Neural cell (in vitro differentiated cells): Measurements from ENCODE around the gene LSAMP. TPM values are rescaled to one million over a fixed set of nuclear protein-coding genes. Genes with fewer than 3 reads are reported as not detected.

Experiments
- H2AFZ ChIP-seq: fragments of 200-600, 300-800 bp; sonication (generic), shearing (Covaris generic); 2 replicates; pipeline ENCODE4 v1.6.0; 2014; ENCODE audit warnings: low read depth, mild to moderate bottlenecking, antibody characterized with exemption, low read length, moderate library complexity
- H3F3A ChIP-seq: fragments of 200-600 bp; shearing (Covaris generic); 2 replicates; pipeline ENCODE4 v1.6.1; 2016; ENCODE audit warnings: mild to moderate bottlenecking, moderate library complexity, mixed read lengths, antibody characterized with exemption, low read length; ENCODE audit not compliant: insufficient read depth, poor library complexity, severe bottlenecking
- H3K27ac ChIP-seq: fragments of 200-600, 300-800 bp; sonication (generic), shearing (Covaris generic); 2 replicates; pipeline ENCODE4 v1.5.1; 2014; ENCODE audit warnings: mild to moderate bottlenecking, low read length, moderate library complexity
- H3K27me3 ChIP-seq: fragments of 300-800, 200-600 bp; sonication (generic), shearing (Covaris generic); 2 replicates; pipeline ENCODE4 v1.6.0; 2014; ENCODE audit warnings: mild to moderate bottlenecking, low read depth, low read length, moderate library complexity; ENCODE audit not compliant: insufficient read depth
- H3K36me3 ChIP-seq: fragments of 300-800, 200-600 bp; sonication (generic), shearing (Covaris generic); 2 replicates; pipeline ENCODE4 v1.5.1; 2014; ENCODE audit warnings: mild to moderate bottlenecking, antibody characterized with exemption, low read length, moderate library complexity; ENCODE audit not compliant: insufficient read depth
- H3K4me2 ChIP-seq: fragments of 300-800, 200-600 bp; sonication (generic), shearing (Covaris generic); 2 replicates; pipeline ENCODE4 v1.6.0; 2014; ENCODE audit warnings: mild to moderate bottlenecking, low read length
- H3K4me3 ChIP-seq: fragments of 300-800, 200-600 bp; sonication (generic), shearing (Covaris generic); 2 replicates; pipeline ENCODE4 v1.5.1; 2014; ENCODE audit warnings: mild to moderate bottlenecking, low read length, moderate library complexity
- H3K79me2 ChIP-seq: fragments of 200-600 bp; shearing (Covaris generic); replicated peaks from 2 replicates; pipeline ENCODE4 v1.6.0; 2014; ENCODE audit warnings: mild to moderate bottlenecking, low read length, moderate library complexity; ENCODE audit not compliant: insufficient read depth
- H3K9ac ChIP-seq: fragments of 300-800, 200-600 bp; sonication (generic), shearing (Covaris generic); 2 replicates; pipeline ENCODE4 v1.6.1; 2016; ENCODE audit warnings: mild to moderate bottlenecking, low read length, mixed read lengths
- H3K9me2 ChIP-seq: fragments of 200-600 bp; shearing (Covaris generic); 2 replicates; pipeline ENCODE4 v1.6.1; 2016; ENCODE audit warnings: mild to moderate bottlenecking, low read length, mixed read lengths; ENCODE audit not compliant: insufficient read depth
- H3K9me3 ChIP-seq: fragments of 200-600, 300-800 bp; sonication (generic), shearing (Covaris generic); 2 replicates; pipeline ENCODE4 v1.6.1; 2016; ENCODE audit warnings: mild to moderate bottlenecking, mixed run types, low read length, moderate library complexity, mixed read lengths
- H4K20me1 ChIP-seq: fragments of 200-600 bp; shearing (Covaris generic); 2 replicates; pipeline ENCODE4 v1.6.1; 2016; ENCODE audit warnings: mild to moderate bottlenecking, mixed run types; ENCODE audit not compliant: insufficient read depth
- EP300 ChIP-seq: fragments of 450-650 bp; conservative IDR thresholded peaks from 2 replicates; pipeline ENCODE4 v1.6.1; 2014; ENCODE audit warnings: antibody characterized with exemption, mild to moderate bottlenecking, moderate library complexity; ENCODE audit not compliant: poor library complexity, severe bottlenecking
- EZH2 ChIP-seq: fragments of 200-600, 300-800 bp; shearing (Covaris generic), sonication (generic); IDR thresholded peaks from 2 replicates; pipeline ENCODE4 v1.6.1; 2014; ENCODE audit warnings: antibody characterized with exemption, low read length, borderline replicate concordance, mild to moderate bottlenecking; ENCODE audit not compliant: insufficient read depth, poor library complexity, severe bottlenecking
- MXI1 ChIP-seq: fragments of 450-650 bp; conservative IDR thresholded peaks from 2 replicates; pipeline ENCODE4 v1.6.1; 2014; ENCODE audit warnings: antibody characterized with exemption, mild to moderate bottlenecking; ENCODE audit not compliant: poor library complexity, severe bottlenecking
- POLR2AphosphoS5 ChIP-seq: IDR thresholded peaks from 2 replicates; pipeline ENCODE4 v1.6.1; 2012
- RAD21 ChIP-seq: fragments of 450-650 bp; conservative IDR thresholded peaks from 2 replicates; pipeline ENCODE4 v1.6.1; 2014; ENCODE audit warnings: antibody characterized with exemption, mild to moderate bottlenecking, moderate library complexity
- SMC3 ChIP-seq: fragments of 450-650 bp; conservative IDR thresholded peaks from 2 replicates; pipeline ENCODE4 v1.6.1; 2014; ENCODE audit warnings: antibody characterized with exemption, mild to moderate bottlenecking, moderate library complexity; ENCODE audit not compliant: poor library complexity
- TAF1 ChIP-seq: IDR thresholded peaks from 2 replicates; pipeline ENCODE4 v1.6.1; 2012; ENCODE audit warnings: low read depth
- polyA plus RNA-seq: library from polyadenylated mRNA; depleted of rRNA; stranded (reverse); fragments of >200 nt; gene quantifications from 2 replicates; pipeline ENCODE4 v1.2.3, GENCODE V29; 2014
- TF ChIP-seq, protein P1 (sequence below): fragments of 450-650 bp; IDR thresholded peaks from 2 replicates; pipeline ENCODE4 v1.5.1; 2014; ENCODE audit warnings: antibody characterized with exemption, mild to moderate bottlenecking, moderate library complexity; ENCODE audit not compliant: poor library complexity, severe bottlenecking
- TF ChIP-seq, protein P2 (sequence below): IDR thresholded peaks from 2 replicates; pipeline ENCODE4 v1.6.1; 2012; ENCODE audit warnings: borderline replicate concordance

Gene LSAMP
- polyA plus RNA-seq, 1 donor from 2014 or later: 93.6 TPM

DNA sequence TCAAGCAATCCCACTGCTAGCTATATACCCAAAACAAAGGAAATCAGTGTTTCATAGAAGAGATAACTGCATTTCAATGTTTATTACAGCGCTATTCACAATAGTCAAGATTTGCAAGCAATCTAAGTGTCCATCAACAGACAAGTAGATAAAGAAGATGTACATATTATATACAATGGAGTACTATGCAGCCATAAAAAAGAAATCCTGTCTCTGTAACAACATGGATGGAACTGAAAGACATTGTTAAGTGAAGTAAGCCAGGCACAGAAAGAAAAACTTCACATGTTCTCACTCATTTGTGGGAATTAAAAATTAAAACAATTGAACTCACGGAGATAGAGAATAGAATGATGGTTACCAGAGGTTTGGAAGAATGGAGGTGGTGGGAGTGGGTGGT, 89.2 kb downstream of the LSAMP start:
- no peak overlapping the region for H3K27ac ChIP-seq
- no peak overlapping the region for H3K4me3 ChIP-seq
- H3K27me3 ChIP-seq: no peaks in the 10 kb centered on the region
- H3K9ac ChIP-seq: no peak overlapping the region
- TF ChIP-seq EZH2: no peak
- TF ChIP-seq MXI1: no peak
- TF ChIP-seq, protein P1, sequence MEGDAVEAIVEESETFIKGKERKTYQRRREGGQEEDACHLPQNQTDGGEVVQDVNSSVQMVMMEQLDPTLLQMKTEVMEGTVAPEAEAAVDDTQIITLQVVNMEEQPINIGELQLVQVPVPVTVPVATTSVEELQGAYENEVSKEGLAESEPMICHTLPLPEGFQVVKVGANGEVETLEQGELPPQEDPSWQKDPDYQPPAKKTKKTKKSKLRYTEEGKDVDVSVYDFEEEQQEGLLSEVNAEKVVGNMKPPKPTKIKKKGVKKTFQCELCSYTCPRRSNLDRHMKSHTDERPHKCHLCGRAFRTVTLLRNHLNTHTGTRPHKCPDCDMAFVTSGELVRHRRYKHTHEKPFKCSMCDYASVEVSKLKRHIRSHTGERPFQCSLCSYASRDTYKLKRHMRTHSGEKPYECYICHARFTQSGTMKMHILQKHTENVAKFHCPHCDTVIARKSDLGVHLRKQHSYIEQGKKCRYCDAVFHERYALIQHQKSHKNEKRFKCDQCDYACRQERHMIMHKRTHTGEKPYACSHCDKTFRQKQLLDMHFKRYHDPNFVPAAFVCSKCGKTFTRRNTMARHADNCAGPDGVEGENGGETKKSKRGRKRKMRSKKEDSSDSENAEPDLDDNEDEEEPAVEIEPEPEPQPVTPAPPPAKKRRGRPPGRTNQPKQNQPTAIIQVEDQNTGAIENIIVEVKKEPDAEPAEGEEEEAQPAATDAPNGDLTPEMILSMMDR: no peak
- TF ChIP-seq, protein P2, sequence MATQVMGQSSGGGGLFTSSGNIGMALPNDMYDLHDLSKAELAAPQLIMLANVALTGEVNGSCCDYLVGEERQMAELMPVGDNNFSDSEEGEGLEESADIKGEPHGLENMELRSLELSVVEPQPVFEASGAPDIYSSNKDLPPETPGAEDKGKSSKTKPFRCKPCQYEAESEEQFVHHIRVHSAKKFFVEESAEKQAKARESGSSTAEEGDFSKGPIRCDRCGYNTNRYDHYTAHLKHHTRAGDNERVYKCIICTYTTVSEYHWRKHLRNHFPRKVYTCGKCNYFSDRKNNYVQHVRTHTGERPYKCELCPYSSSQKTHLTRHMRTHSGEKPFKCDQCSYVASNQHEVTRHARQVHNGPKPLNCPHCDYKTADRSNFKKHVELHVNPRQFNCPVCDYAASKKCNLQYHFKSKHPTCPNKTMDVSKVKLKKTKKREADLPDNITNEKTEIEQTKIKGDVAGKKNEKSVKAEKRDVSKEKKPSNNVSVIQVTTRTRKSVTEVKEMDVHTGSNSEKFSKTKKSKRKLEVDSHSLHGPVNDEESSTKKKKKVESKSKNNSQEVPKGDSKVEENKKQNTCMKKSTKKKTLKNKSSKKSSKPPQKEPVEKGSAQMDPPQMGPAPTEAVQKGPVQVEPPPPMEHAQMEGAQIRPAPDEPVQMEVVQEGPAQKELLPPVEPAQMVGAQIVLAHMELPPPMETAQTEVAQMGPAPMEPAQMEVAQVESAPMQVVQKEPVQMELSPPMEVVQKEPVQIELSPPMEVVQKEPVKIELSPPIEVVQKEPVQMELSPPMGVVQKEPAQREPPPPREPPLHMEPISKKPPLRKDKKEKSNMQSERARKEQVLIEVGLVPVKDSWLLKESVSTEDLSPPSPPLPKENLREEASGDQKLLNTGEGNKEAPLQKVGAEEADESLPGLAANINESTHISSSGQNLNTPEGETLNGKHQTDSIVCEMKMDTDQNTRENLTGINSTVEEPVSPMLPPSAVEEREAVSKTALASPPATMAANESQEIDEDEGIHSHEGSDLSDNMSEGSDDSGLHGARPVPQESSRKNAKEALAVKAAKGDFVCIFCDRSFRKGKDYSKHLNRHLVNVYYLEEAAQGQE: no peak
- no peak for TF ChIP-seq RAD21
- TF ChIP-seq EP300: no peak
- no peak for TF ChIP-seq SMC3
- TF ChIP-seq POLR2AphosphoS5: no peak
- TF ChIP-seq TAF1: no peak
- H3K36me3 ChIP-seq: no peaks in the 10 kb centered on the region
- no peaks in the 10 kb centered on the region for H3K79me2 ChIP-seq
- no peaks in the 10 kb centered on the region for H3K9me3 ChIP-seq
- H2AFZ ChIP-seq: no peak overlapping the region
- H3K4me2 ChIP-seq: no peak overlapping the region
- no peaks in the 10 kb centered on the region for H3K9me2 ChIP-seq
- no peaks in the 10 kb centered on the region for H3F3A ChIP-seq
- no peaks in the 10 kb centered on the region for H4K20me1 ChIP-seq

DNA sequence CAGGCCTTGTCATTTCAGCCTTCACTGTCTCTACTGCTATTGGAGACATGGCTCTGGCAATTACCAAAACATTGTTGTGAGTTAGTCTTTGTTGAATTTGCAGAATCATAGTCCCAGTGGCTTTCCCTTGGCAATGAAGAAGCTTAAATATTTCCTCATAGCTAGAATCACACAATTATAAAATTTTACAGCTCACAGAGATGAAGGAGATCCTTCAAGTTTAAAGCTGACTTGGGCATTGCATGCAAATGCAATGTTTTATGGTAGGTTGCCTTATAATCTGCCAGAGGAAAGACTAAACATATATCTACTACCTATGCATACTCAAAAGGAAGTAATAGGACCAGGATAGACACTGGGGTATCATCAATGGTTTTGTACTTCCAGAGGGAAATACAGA, 90.9 kb downstream of the LSAMP start:
- no peaks in the 10 kb centered on the region for H3K79me2 ChIP-seq
- H3K4me2 ChIP-seq: no peak overlapping the region
- no peaks in the 10 kb centered on the region for H3K27me3 ChIP-seq
- no peak overlapping the region for H3K27ac ChIP-seq
- H3K9me3 ChIP-seq: no peaks in the 10 kb centered on the region
- no peaks in the 10 kb centered on the region for H3K36me3 ChIP-seq
- no peaks in the 10 kb centered on the region for H4K20me1 ChIP-seq
- H3K9ac ChIP-seq: no peak overlapping the region
- no peaks in the 10 kb centered on the region for H3F3A ChIP-seq
- TF ChIP-seq SMC3 (no peak), MXI1 (no peak), EP300 (no peak), RAD21 (no peak), POLR2AphosphoS5 (no peak), TAF1 (no peak)
- TF ChIP-seq, protein P1: no peak
- H3K9me2 ChIP-seq: no peaks in the 10 kb centered on the region
- no peak overlapping the region for H3K4me3 ChIP-seq
- H2AFZ ChIP-seq: no peak overlapping the region
